ENCODE measurements around the gene OR8K5. TPM values are rescaled to one million over a fixed set of nuclear protein-coding genes. Genes with fewer than 3 reads are reported as not detected.

OR8K5 gene
- polyA plus RNA-seq, 1 of the 3 experiments (the other 2 are of a cell fraction) = not detected

DNA sequence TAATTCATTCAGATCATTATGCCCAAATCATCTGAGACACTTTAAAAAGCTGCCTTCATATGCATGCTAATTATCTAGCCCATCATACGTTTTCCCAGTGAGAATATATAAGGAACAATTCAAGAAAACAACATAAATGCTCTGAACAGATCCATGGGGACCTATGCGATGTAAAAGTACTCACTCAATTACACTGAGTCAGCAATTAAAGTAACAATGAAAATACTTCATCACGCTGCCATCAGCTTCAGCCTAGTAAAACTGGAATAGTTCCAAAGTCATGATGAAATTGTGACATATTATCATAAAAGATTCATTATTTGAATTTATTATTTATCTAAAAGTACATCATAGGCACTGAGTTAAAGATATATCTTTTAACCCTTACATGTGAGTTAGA lies 3.7 kb upstream of the OR8K5 start (continued):
- no peak for TF ChIP-seq MXI1 (IDR thresholded peaks at IDR 0.05; ENCODE audit: low read depth, low read length)
- TF ChIP-seq FOSL2 (IDR thresholded peaks at IDR 0.05; ENCODE audit: borderline replicate concordance, low read depth) = no peak
- TF ChIP-seq, protein P1, sequence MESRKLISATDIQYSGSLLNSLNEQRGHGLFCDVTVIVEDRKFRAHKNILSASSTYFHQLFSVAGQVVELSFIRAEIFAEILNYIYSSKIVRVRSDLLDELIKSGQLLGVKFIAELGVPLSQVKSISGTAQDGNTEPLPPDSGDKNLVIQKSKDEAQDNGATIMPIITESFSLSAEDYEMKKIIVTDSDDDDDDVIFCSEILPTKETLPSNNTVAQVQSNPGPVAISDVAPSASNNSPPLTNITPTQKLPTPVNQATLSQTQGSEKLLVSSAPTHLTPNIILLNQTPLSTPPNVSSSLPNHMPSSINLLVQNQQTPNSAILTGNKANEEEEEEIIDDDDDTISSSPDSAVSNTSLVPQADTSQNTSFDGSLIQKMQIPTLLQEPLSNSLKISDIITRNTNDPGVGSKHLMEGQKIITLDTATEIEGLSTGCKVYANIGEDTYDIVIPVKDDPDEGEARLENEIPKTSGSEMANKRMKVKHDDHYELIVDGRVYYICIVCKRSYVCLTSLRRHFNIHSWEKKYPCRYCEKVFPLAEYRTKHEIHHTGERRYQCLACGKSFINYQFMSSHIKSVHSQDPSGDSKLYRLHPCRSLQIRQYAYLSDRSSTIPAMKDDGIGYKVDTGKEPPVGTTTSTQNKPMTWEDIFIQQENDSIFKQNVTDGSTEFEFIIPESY (IDR thresholded peaks at IDR 0.05; ENCODE audit: borderline replicate concordance, low read depth) = no peak

DNA sequence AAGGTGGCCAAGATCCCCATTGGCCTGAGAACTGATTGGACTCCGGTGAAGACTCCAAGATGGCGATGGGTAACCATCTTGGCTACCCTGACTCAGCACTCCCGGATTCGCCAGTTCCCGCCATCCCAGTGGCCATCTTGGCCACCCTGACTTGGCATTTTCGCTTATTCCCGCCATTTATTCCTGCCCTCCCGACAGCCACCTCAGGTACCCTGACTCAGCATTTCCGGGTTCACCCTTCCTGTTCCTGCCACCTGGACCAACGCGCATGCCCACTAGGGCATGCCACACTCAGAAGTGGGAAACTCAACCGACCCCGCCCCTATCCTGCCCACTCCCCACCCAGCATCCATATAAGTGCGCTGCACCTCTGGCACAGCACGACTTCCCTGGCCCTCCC lies 7.8 kb downstream of the OR8K5 start:
- H3K27ac ChIP-seq (ENCODE audit: low read depth in 2 of 2, low read length in 1 of 2) = no peak overlapping the region
- no peaks in the 10 kb centered on the region for H3K36me3 ChIP-seq (replicated peaks in 1 of 2; ENCODE audit: control insufficient read depth in 1 of 2, insufficient read depth in 2 of 2, low read length in 1 of 2)
- H3K4me1 ChIP-seq (ENCODE audit: control insufficient read depth in 1 of 2, insufficient read depth in 2 of 2, low read depth in 1 of 2, low read length in 1 of 2) = no peaks in the 10 kb centered on the region
- H4K20me1 ChIP-seq (ENCODE audit: insufficient read depth) = no peaks in the 10 kb centered on the region
- no peak overlapping the region for H3K4me3 ChIP-seq (ENCODE audit: low read depth in 2 of 2, low read length in 1 of 2)
- H3K4me2 ChIP-seq = no peak overlapping the region
- no peaks in the 10 kb centered on the region for H3K9me2 ChIP-seq
- H3F3A ChIP-seq (replicated peaks; ENCODE audit: insufficient read depth) = no peaks in the 10 kb centered on the region
- TF ChIP-seq MEF2A (IDR thresholded peaks at IDR 0.05; ENCODE audit: borderline replicate concordance, low read depth) (no peak), FOSL2 (IDR thresholded peaks at IDR 0.05; ENCODE audit: borderline replicate concordance, low read depth) (no peak), CHD2 (IDR thresholded peaks at IDR 0.05; ENCODE audit: low read length, partially characterized antibody) (no peak), FOXJ3 (CRISPR knock-in tag; IDR thresholded peaks at IDR 0.05) (no peak), YY1 (IDR thresholded peaks at IDR 0.05; ENCODE audit: low read depth) (no peak), GATA2 (CRISPR knock-in tag; IDR thresholded peaks at IDR 0.05) (no peak), EZH2phosphoT487 (IDR thresholded peaks at IDR 0.05; ENCODE audit: borderline replicate concordance, low read depth) (no peak), TCF12 (IDR thresholded peaks at IDR 0.05) (no peak), RCOR1 (IDR thresholded peaks at IDR 0.05; ENCODE audit: low read length) (no peak), FOXM1 (IDR thresholded peaks at IDR 0.05; ENCODE audit: low read depth) (no peak), RXRA (IDR thresholded peaks at IDR 0.05; ENCODE audit: borderline replicate concordance, low read depth) (no peak), MXI1 (IDR thresholded peaks at IDR 0.05; ENCODE audit: low read depth, low read length) (no peak), SIN3A (IDR thresholded peaks at IDR 0.05; ENCODE audit: borderline replicate concordance, low read depth, low read length) (no peak), EP300 (IDR thresholded peaks at IDR 0.05; ENCODE audit: borderline replicate concordance in 1 of 2, low read depth in 1 of 2, low read length in 1 of 2) (no peak), TEAD4 (IDR thresholded peaks at IDR 0.05; ENCODE audit: borderline replicate concordance, insufficient read depth) (no peak)
- TF ChIP-seq, protein P2, sequence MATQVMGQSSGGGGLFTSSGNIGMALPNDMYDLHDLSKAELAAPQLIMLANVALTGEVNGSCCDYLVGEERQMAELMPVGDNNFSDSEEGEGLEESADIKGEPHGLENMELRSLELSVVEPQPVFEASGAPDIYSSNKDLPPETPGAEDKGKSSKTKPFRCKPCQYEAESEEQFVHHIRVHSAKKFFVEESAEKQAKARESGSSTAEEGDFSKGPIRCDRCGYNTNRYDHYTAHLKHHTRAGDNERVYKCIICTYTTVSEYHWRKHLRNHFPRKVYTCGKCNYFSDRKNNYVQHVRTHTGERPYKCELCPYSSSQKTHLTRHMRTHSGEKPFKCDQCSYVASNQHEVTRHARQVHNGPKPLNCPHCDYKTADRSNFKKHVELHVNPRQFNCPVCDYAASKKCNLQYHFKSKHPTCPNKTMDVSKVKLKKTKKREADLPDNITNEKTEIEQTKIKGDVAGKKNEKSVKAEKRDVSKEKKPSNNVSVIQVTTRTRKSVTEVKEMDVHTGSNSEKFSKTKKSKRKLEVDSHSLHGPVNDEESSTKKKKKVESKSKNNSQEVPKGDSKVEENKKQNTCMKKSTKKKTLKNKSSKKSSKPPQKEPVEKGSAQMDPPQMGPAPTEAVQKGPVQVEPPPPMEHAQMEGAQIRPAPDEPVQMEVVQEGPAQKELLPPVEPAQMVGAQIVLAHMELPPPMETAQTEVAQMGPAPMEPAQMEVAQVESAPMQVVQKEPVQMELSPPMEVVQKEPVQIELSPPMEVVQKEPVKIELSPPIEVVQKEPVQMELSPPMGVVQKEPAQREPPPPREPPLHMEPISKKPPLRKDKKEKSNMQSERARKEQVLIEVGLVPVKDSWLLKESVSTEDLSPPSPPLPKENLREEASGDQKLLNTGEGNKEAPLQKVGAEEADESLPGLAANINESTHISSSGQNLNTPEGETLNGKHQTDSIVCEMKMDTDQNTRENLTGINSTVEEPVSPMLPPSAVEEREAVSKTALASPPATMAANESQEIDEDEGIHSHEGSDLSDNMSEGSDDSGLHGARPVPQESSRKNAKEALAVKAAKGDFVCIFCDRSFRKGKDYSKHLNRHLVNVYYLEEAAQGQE (IDR thresholded peaks at IDR 0.05; ENCODE audit: low read depth, low read length) = no peak
- TF ChIP-seq, protein P3, sequence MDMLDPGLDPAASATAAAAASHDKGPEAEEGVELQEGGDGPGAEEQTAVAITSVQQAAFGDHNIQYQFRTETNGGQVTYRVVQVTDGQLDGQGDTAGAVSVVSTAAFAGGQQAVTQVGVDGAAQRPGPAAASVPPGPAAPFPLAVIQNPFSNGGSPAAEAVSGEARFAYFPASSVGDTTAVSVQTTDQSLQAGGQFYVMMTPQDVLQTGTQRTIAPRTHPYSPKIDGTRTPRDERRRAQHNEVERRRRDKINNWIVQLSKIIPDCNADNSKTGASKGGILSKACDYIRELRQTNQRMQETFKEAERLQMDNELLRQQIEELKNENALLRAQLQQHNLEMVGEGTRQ (IDR thresholded peaks at IDR 0.05; ENCODE audit: borderline replicate concordance, low read depth, low read length) = no peak
- TF ChIP-seq, protein P1 (IDR thresholded peaks at IDR 0.05; ENCODE audit: borderline replicate concordance, low read depth) = no peak
- no peaks in the 10 kb centered on the region for H3K9me3 ChIP-seq
- H3K79me2 ChIP-seq (ENCODE audit: insufficient read depth) = no peaks in the 10 kb centered on the region
- CTCF ChIA-PET = no interaction called here
- H3K9ac ChIP-seq = no peak overlapping the region
- H3K27me3 ChIP-seq (ENCODE audit: insufficient read depth) = no peaks in the 10 kb centered on the region
- DNase-seq = no peak
- H2AFZ ChIP-seq (ENCODE audit: low read depth) = no peak overlapping the region
- POLR2A ChIA-PET = no interaction called here
- WGBS (ENCODE audit: low lambda C conversion rate) = 8% methylated on average over 15 of the region's 15 CpGs
